IPS DF 4.7 (cell line): Measurements from ENCODE around the gene CDC34.

Source experiments
- DNase-seq: peaks from one replicate; pipeline ENCODE4 v3.0.0-alpha.2; 2013; ENCODE audit warnings: low spot score; ENCODE audit errors: extremely low read depth

Gene CDC34

GRCh38 chr19:588093-588740 lies 56.7 kb downstream of the CDC34 start:
- DNase-seq = no peak

- DNase-seq = no peak
Measured at GRCh38 chr19:588741-589692, 57.5 kb downstream of the CDC34 start.

- no peak for DNase-seq
Measured at GRCh38 chr19:589693-590395, 58.3 kb downstream of the CDC34 start, which contains the start of gene HCN2. TSS of gene HCN2 (plus strand) at chr19:589881. CDS start at chr19:589946, 65 bp downstream.

- no peak for DNase-seq
Measured at GRCh38 chr19:590396-590745, 58.8 kb downstream of the CDC34 start.

- no peak for DNase-seq
Measured at GRCh38 chr19:590750-591098, 59.2 kb downstream of the CDC34 start.

GRCh38 chr19:591099-591958 lies 59.8 kb downstream of the CDC34 start:
- DNase-seq = no peak
